Activated naive CD4-positive, alpha-beta T cell treated with anti-CD3 and anti-CD28 coated beads, Interleukin-2, amount 50 U/mL, for 16 hours (primary cell): ENCODE data around the gene VSIG4.
"Not testable (repeated sequence)": the region's sequence is repeated elsewhere in the genome, so short reads cannot be mapped to it uniquely, and the experiment has no call there.

Experiments
- DNase-seq: peaks from one replicate; pipeline ENCODE4 v3.0.0-alpha.2; 2020

VSIG4 gene

DNA sequence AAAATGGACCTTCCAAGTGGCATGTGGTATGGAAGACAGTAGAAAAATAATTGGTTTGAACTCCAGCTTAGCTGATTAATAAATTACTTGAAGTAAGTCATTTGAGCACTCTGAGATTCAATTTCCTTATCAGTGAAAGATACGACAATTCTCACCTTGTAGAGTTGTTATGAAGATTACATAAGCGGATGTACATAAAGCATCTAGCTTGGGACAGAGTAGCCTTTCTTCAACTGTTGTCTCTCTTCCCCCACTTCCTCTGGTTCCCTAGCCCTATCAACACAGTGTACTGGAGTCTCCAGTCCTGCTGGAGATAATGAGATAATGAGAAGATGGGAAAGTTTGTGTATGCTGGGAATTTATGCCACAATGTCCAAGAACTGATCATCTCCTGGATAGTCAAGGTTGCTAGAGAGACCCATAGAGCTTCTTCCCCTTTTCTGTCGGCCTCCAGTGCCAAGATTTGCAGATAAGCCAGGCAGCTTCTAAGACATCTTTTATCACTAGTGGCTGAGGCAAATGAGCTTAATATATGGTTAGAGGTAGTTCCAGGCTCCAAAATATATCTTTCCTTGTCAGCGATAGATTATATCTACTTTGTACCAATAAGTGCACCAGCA lies 33.9 kb downstream of the VSIG4 start:
- no peak for DNase-seq

DNA sequence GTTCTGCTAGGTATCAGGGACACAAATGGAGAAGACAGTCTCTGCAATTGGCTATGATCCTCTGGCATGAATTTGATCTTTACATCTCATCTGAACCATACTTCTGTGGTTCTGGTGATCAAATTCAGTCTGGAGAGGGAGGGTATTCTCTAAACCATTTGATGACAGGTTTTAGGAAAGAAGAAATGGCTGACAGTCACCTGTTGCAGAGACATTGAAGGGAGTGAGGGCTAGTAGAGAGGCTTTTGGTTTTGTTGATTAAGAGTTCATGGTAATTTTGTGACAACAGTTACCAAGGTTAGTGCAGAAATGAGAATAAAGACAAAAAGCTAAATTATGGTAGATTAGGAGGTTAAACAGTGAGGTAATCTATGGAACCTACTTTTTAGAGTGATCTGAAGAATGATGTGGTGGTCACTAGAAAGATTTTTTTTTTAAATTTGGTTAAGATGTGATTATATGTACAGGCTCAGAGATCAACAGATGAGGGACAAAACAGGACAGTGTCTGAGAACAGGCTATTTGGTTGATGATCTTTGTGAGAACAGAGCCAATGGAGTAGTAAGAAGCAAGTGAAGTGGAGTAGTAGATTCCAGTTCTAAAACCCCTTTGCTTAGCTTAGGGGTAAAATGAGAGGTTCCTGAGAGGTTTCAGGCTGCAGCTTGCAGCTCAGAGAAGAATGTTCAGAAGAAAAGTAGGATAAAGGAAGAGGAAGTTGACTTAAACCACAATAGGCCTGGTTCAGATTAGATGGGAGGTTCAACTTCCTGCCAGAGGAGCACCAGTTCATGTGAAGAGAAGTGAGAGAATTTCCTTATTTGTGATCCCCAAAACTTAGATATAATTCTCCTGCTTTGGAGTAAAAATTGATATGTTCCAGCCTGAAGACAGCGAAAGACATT lies 34.7 kb downstream of the VSIG4 start:
- DNase-seq, result no peak

DNA sequence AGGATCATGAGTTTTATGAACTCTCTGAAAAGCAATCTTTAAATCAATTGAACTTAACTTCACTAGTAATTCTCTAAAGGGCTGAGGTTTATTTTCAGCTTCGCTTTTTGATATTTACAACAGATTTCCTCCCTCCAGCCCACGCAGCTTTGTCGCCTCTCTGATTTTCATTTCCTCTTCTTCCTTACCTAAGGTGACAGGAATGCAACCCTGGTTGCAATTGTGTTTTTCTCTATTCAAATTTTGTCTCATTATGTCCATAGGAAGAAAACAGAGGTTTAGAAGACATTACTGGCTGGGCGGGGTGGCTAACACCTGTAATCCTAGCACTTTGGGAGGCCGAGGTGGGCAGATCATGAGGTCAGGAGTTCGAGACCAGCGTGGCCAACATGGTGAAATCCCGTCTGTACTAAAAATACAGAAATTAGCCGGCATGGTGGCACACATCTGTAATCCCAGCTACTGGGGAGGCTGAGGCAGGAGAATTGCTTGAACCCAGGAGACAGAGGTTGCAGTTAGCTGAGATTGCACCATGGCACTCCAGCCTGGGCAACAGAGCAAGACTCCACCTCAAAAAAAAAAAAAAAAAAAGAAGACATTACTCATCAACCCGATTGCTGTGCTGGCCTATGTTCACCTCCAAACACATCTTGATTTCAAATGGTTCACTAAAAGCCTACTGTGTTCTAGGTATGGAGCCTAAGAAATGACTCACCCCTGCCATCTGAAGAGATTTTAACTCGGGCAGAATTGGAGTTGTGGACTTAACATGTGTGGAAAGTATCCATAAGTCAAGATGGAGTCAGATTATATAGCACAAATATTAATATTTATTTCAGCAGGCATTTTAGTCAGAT lies 36.8 kb downstream of the VSIG4 start:
- DNase-seq, result no peak

DNA sequence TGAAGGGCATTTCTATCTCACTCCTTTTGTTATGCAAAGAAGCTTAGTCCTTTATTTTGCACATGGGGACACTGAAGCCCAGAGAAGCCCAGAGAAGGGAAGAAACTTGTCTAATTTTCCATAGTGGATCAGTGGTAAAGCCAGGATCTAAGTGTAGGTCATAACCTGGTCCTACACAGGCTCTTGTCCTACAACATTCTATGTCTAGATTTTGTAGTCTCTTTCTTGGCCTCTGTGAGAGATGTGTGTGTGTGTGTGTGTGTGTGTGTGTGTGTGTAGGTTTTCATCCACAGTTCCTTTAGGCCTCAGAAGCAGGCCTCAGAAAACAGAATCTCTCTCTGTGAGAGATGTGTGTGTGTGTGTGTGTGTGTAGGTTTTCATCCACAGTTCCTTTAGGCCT lies 38.3 kb downstream of the VSIG4 start:
- DNase-seq, result no peak

DNA sequence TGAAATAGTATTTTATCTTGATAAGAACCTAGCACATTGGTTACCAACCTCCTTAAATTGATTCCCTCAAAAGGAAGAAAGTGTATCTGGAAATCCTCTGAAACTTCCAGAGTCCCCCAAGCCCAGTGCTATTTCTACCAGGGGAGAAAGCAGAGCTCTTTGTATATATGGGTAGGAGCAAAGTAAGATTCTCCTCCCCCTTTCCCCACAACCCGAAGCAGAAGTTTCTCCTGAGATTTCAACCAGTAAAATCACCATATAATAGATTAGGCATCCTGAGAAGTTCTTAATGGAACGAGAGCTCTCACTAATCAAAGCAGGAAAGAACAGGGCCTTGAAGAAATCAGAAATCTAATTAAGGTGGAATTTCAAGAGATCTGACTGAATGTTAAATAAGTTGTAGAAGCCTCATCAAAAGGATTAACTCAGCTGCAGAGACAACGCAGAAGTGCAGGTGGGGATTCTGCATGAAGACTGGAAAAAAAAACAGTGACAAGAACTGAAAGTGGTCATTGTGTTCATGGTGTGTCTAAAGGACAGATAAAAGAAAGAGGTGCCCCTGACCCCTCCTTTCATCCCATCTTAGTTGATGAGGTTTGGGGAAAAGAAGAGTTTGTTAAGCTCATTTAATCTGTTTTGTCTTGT lies 39.1 kb downstream of the VSIG4 start:
- DNase-seq, result no peak

DNA sequence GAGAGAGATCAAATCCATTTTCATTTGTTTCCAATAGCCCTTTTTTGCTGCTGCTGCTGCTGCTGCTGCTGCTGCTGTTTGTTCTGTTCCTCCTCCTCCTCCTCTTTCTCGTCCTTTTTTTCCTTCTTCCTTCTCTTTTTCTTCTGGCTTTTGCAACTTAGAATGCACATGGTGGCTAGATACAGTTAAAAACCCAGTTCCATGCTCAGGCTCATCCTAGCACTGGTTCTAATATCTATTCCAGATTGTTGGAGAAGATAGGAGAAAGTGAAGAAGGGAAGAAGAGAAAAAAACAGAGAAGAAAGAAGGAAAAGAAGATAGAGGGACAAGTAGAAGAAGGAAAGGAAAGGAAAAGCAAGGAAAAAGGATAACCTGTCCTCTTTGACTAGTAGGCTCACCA lies 39.7 kb downstream of the VSIG4 start:
- no peak for DNase-seq

DNA sequence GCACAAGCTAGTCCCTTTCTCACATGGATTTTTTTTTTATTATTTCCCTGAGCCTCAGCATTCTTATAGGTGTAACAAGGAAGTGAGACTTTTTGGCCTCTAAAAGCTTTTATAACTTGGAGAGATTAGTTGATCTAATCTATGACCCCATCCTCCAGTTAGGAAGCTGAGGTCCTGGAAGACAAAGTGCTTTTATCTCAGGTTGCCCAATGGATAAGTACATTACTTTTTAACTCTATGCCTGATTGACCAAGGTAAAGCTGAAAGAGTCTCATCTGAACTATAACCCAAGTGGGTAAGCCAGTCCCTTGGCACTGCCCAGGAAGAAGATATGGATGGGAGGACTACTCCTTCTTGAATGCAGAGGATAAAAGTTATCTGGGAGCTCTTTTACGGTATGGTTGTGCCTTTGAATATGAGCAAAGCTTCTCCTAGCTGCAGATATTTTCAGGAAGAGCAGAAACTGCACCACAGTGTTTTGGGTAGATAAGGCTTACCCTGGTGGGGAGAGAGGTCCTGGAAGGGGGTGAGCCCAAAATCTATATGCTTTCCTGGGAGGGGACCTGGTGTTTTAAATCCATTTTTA lies 40.2 kb downstream of the VSIG4 start:
- no peak for DNase-seq

DNA sequence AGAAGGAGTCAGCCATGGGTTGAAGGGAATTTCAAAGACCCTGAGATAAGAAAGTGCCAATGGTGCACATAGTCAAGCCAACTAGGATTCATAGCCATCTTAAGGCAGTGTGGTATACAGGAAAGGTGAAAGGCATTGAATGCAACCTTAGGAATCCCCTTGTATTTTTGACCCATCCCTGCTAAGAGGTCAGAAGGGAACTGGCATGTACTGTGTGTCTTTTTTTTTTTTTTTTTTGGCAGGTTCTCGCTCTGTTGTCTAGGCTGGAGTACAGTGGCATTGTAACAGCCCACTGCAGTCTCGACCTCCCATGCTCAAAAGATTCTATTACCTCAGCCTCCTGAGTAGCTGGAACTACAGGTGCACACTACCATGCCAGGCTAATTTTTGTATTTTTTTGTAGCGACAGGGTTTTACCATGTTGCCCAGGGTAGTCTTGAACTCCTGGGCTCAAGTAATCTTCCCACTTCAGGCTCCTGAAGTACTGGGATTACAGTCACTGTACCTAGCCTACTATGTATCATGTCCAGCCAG lies 40.8 kb downstream of the VSIG4 start:
- no peak for DNase-seq

DNA sequence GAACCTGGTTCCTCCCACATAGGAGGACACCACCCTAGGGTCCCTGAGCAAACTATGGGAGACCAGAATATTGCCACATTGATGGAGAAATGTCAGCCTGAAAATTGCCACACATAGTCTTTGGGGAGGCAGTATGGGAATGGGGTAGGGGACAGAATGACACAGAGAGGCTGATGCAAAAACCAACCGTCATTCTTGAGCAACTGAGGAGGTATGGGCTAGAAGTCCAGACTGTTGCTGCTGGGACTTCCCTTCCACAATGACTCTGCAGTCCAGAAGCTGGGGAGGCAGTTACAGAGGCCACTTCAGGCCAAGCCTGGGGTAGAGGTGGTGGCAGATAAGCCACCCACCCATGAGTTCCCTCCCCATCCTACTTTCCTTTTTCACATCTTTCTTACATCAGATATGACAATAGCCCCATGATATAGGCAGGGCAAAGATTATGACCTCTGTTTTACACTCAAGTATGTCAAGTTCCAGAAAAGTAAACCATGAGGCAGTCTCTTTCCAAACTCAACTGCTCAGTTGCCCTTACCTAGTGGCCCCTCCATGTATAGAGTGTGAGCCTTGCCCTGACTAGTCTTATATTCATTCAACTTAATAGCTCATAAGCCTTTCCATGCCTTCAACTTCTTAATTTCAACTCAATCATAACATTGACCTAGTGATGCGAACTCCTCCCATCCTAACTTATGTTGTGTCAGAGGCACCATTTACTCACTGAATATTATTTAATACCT lies 41.7 kb downstream of the VSIG4 start:
- no peak for DNase-seq

DNA sequence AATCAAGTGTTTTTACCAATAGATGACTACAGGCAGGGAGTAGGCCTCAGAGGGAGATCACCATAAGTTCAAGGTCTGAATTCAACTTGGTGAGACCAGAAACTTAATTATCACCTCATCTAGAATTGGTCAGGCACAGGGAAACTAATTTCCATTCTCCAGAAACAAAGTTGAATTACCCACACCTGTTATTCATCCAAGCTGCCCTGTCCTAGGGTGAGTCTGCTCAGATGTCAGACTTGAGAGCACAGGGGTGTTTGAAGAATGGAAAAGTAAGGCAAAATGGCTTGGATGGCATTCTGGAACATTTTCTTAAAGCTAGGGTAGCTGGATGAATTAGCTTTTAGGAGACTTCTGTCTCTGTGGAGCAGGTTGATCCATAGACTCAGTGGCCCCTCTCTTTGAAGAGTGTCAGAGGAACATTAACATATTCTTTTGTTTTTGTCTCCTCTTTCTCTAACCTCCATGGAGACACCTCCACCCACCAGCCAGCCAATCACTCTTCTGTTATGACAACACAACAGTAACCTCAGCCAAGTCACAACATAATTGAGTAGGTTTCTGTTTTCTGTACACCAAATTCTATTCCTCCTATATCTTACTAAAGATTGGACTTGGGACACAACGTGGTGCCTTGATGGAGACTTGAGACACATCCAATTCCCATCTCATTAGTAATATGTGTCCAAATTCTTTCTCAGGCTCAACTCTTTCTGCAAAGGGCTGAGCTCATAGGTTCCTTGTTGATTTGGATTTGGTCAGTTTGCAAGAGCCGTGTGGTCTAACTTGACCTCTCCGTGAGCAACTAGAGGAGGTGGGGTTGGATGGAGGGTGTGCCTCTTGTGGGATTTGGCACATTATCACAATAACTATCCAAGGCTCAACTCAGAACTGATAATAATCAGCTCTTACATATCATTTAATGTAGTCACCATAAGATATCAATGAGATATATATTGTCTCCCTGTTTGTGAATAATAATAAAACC lies 45.1 kb downstream of the VSIG4 start:
- no peak for DNase-seq

DNA sequence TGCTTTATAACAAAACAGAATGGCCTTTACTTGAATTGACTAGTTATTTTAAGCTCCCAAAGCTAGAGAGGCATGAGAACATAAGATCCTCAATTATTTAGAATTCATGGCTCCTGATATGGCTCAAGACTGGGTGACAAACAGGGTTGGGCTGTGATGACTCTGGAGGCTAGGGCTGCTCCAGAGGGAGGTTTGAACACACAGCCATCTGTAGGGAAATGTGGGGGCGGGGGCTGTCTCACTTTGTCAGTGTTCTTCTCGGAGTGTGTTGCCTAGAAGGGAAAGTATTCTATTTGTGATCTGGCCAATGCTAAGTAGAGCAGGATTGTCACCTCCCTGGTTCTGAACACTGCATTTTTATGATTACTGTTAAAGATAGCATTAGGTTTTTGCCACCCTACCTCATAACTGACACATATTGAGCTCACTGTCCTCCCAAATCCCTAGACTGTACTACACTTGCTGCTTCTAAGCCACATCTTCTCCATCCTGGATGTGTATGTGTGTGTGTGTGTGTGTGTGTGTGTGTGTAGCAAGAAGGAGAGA lies 45.9 kb downstream of the VSIG4 start:
- DNase-seq, result no peak

DNA sequence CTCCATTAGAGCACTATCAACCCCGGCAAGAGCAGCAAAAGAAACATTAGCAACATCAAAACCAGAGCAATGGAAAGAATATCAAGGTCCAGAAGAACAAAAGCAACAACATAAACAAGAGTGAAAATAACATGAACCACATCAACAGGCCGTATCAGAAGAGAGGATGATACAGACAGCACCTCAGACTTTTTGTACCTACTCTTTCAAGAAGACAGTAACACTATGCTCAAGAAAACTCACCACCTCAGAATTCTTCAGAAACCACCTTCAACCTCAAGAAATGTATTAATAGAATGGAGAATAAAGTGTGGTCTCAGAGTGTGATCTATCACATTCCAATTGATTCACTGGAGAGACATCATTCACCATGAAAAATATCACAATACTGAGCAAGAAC lies 46.5 kb downstream of the VSIG4 start:
- no peak for DNase-seq

DNA sequence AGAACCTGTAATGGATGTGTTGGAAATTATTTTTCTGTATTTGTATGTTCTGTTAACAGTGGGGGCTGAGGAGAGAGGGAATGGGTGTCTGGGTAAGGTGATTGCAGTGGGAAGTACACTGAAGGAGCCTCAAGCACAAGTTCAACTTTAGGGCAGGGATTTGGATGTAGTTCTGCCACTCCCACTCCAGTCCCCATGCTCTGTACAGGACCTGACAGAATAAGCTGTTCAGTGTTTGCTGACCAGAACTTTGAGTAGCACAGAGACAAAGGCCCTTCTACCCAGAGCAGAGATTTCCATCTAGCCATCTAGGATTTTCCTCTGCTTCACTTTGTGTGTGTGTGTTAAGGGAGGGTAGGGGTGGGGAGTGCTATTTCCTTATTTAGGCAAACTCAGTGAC lies 49.2 kb downstream of the VSIG4 start:
- DNase-seq, result no peak

DNA sequence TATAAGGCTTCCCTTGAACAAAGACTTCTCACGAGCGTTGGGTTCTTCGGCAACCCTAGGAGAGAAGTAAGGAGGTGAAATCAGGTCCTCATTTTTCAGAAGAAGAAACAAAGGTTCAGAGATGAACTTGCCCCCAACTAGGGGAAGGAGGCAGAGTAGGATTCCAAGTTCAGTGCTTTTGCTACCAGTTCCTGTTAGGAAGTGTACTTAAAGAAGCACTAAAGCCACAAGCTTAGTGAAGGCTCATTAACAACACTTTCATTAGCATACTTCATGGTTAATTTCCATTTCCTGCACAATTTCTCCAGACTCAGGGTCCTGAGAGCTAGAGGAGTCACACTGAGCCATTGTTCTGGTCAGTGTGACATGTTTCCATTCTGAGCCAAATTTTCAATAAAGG lies 52.1 kb downstream of the VSIG4 start:
- no peak for DNase-seq

DNA sequence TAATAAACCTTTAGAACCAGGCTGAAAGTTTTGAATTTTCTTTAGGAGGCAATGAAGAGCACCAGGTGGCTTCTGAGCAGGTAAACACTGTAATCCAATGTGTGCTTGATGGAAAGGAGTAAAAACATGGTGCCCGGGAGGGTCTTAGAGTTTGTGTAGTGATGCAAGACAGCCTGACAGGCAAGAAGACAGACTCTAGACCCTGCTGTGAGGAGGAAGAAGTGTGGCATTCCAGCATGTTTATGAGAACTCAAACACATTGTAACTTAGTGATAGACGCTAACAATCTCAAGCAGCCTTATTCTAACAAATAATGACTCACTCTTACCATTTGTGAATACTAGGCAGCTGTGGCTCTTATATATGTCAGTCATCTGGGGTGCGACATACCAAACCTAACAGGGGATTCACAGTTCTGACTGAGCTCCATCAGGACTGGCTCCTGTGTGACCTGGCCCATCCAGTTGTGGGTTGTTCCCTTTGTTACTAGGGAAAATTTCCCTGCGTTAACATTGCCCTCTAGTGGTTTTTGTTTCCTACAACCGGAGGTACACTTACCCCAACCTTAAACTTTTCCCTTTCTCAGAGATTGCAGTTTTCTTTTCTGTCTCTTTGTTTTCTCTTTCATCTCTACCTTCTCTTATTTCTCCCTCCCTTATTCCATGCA lies 53.8 kb downstream of the VSIG4 start:
- peak; percentile 55 for DNase-seq

DNA sequence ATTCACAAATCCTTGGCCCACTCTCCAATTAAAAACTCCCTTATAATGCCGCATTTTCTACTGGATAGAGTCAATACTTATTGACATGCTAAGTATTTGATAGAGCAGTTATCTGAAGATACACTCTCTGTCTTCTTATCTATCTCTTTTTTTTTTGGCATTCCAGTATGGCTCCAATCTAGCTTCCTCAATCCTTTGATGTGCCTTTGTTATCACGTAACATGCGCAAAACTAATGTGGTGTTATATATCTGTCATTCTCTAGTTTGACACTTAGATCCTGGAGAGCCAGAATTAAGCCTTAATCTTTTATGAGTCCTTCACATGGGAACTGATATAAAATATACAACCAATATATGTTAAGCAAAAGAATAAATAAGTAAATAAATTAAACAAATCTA lies 54.7 kb downstream of the VSIG4 start:
- DNase-seq, result no peak

DNA sequence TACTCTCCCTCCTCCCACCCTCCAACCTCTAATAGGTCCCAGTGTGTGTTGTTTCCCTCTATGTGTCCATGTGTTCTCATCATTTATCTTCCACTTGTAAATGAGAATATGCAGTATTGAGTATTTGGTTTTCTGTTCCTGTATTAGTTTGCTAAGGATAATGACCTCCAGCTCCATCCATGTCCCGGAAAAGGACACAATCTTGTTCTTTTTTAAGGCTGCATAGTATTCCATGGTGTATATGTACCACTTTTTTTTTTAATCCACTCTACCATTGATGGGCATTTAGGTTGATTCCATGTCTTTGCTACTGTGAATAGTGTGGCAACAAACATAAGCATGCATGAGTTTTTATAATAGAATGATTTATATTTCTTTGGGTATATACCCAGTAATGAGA lies 62.7 kb downstream of the VSIG4 start:
- DNase-seq, result not testable (repeated sequence)

DNA sequence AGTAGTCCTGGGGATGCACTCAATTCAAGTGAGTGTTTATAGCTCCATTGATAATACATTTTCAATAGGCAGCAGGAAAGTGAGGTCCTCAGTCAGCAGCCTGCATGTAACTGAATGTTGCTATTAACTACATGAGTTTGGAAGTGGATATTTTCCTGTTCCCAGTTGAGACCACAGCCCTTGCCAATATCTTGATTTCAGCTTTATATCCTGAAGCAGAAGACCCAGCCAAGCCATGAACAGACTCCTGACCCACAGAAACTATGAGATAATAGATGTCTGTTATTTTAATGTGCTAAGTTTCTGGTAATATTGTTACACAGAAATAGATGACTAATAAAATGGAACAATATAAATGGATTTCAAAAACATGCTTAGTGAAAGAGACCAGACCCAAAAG lies 63.7 kb downstream of the VSIG4 start:
- DNase-seq, result no peak

DNA sequence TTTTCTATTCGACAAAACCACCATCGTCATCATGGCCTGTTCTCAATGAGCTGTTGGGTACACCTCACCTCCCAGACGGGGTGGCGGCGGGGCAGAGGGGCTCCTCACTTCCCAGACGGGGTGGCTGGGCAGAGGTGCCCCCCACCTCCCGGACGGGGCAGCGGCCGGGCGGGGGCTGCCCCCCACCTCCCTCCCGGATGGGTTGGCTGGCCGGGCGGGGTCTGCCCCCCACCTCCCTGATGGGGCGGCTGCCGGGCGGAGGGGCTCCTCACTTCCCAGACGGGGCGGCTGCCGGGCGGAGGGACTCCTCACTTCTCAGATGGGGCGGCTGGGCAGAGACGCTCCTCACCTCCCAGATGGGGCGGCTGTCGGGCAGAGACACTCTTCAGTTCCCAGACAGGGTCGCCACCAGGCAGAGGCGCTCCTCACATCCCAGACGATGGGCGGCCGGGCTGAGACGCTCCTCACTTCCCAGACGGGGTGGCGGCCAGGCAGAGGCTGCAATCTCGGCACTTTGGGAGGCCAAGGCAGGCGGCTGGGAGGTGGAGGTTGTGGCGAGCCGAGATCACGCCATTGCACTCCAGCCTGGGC lies 64.6 kb downstream of the VSIG4 start:
- not testable (repeated sequence) for DNase-seq
